Tibial nerve (tissue), 3 donors: Measurements from ENCODE around the gene EYS.

ENCODE experiments used
- CTCF ChIP-seq, 5 experiments: fragments of 200-600 bp in 3 of 5; fragments of 450-650 bp in 2 of 5; sonication (generic) in 3 of 5; IDR thresholded peaks; one replicate each; pipeline ENCODE4 v1.5.1; 2016 to 2019; ENCODE audit warnings: antibody characterized with exemption in 5 of 5, mild to moderate bottlenecking in 3 of 5, moderate library complexity in 2 of 5
- POLR2A ChIP-seq, 2 donors: fragments of 450-650 bp; IDR thresholded peaks; one replicate each; pipeline ENCODE4 v1.6.1; 2017; ENCODE audit warnings: antibody characterized with exemption in 2 of 2, mild to moderate bottlenecking in 2 of 2, moderate library complexity in 2 of 2

GRCh38 chr6:65231616-65232015, 475.4 kb downstream of the EYS start:
- TF ChIP-seq CTCF (IDR thresholded peaks at IDR 0.05) (no peak), POLR2A (IDR thresholded peaks at IDR 0.05) (no peak)
